ENCODE results near the gene LPCAT4. TPM values are rescaled to one million over a fixed set of nuclear protein-coding genes. Genes with fewer than 3 reads are reported as not detected.

Gene LPCAT4
- total RNA-seq, 1 experiment from 2014 or later = 40.8 TPM

- H3K79me2 ChIP-seq (ENCODE audit: low read length) = no peaks in the 10 kb centered on the region
Measured at GRCh38 chr15:34311563-34311962, 55.4 kb downstream of the LPCAT4 start.

More at GRCh38 chr15:34311563-34311962, 55.4 kb downstream of the LPCAT4 start:
- no peaks in the 10 kb centered on the region for H3K36me3 ChIP-seq (ENCODE audit: insufficient read depth, low read length)
- no peaks in the 10 kb centered on the region for H3K9me3 ChIP-seq (ENCODE audit: low read length)
- no peaks in the 10 kb centered on the region for H3K9me2 ChIP-seq (replicated peaks; ENCODE audit: insufficient read depth, low read length)
- no peaks in the 10 kb centered on the region for H3K4me1 ChIP-seq (ENCODE audit: low read length)
- H3K4me2 ChIP-seq (ENCODE audit: low read depth, low read length, poor library complexity, severe bottlenecking) = no peak overlapping the region
- no peak overlapping the region for H3K9ac ChIP-seq (ENCODE audit: low read length)
- no peak overlapping the region for H2AFZ ChIP-seq (ENCODE audit: low read length)
- H3K4me3 ChIP-seq (ENCODE audit: low read length) = no peak overlapping the region
- H4K20me1 ChIP-seq (ENCODE audit: insufficient read depth, low read depth, low read length) = no peaks in the 10 kb centered on the region
- H3K27ac ChIP-seq (ENCODE audit: low read length) = no peak overlapping the region
- DNase-seq = no peak
- H3K27me3 ChIP-seq (ENCODE audit: low read length) = no peaks in the 10 kb centered on the region

Small RNA genes within 50 kb of the gene (small RNA-seq; reads per million reads assigned to genes)
- not detected for gene MIR1233-1
- gene RF00019 = not detected

Other genes with a start within 250 kb of the LPCAT4 start
- gene KATNBL1, start 157.1 kb downstream of the LPCAT4 start, total RNA-seq (2014; rRNA removed; shearing (Covaris generic); ENCODE audit: low replicate concordance) = 29.0 and 61.3 TPM in 2 replicates
- gene EMC4, start 142.2 kb downstream of the LPCAT4 start, total RNA-seq (2014; rRNA removed; shearing (Covaris generic); ENCODE audit: low replicate concordance) = 94.0 and 217 TPM in 2 replicates
- gene SLC12A6, start 29.4 kb downstream of the LPCAT4 start, total RNA-seq (2014; rRNA removed; shearing (Covaris generic); ENCODE audit: low replicate concordance) = 1.3 and 1.6 TPM in 2 replicates
- 148 and 448 TPM in 2 replicates for gene NOP10, start 24.1 kb downstream of the LPCAT4 start, total RNA-seq (2014; rRNA removed; shearing (Covaris generic); ENCODE audit: low replicate concordance)
- gene NUTM1, start 23.9 kb downstream of the LPCAT4 start, total RNA-seq (2014; rRNA removed; shearing (Covaris generic); ENCODE audit: low replicate concordance) = not detected in 2 replicates
- gene GOLGA8A, start 70.6 kb upstream of the LPCAT4 start, total RNA-seq (2014; rRNA removed; shearing (Covaris generic); ENCODE audit: low replicate concordance) = 4.7 and 8.0 TPM in 2 replicates
- 96.7 and 186 TPM in 2 replicates for gene GOLGA8B, start 216.5 kb upstream of the LPCAT4 start, total RNA-seq (2014; rRNA removed; shearing (Covaris generic); ENCODE audit: low replicate concordance)